GM12875 (cell line): ENCODE results near the gene LHPP.
"Not testable (repeated sequence)": the region's sequence is repeated elsewhere in the genome, so short reads cannot be mapped to it uniquely, and the experiment has no call there.

ENCODE experiments used
- H3K4me3 ChIP-seq: one replicate; pipeline ENCODE4 v1.5.1; 2011; ENCODE audit warnings: low read depth, low read length, control low read depth
- TF ChIP-seq, protein P1 (sequence below): IDR thresholded peaks from 2 replicates; pipeline ENCODE4 v1.5.1; 2011; ENCODE audit warnings: low read depth, mild to moderate bottlenecking, control low read depth, inconsistent platforms, low read length, moderate library complexity, borderline replicate concordance; ENCODE audit not compliant: insufficient read depth

Gene LHPP

DNA sequence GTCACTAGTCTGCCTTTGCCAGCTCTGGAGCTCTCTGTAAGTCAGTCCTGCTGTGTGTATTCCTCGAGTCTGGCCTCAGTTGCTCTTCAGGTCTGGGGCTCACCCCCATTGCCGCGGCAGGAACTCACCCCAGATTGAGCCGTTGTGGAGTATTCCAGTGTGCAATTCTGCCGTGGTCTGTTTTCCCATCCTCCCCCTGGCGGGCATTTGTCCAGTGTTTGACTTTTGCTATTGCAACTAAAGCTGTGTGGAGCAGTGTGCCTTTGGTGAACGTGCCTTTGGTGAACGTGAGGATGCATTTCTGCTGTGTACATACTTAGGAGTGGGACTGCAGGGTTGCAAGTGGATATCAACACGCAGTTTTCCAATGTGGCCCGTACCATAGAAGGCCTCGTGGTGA lies 148.1 kb downstream of the LHPP start:
- H3K4me3 ChIP-seq = no peak overlapping the region
- TF ChIP-seq, protein P1, sequence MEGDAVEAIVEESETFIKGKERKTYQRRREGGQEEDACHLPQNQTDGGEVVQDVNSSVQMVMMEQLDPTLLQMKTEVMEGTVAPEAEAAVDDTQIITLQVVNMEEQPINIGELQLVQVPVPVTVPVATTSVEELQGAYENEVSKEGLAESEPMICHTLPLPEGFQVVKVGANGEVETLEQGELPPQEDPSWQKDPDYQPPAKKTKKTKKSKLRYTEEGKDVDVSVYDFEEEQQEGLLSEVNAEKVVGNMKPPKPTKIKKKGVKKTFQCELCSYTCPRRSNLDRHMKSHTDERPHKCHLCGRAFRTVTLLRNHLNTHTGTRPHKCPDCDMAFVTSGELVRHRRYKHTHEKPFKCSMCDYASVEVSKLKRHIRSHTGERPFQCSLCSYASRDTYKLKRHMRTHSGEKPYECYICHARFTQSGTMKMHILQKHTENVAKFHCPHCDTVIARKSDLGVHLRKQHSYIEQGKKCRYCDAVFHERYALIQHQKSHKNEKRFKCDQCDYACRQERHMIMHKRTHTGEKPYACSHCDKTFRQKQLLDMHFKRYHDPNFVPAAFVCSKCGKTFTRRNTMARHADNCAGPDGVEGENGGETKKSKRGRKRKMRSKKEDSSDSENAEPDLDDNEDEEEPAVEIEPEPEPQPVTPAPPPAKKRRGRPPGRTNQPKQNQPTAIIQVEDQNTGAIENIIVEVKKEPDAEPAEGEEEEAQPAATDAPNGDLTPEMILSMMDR = no peak

DNA sequence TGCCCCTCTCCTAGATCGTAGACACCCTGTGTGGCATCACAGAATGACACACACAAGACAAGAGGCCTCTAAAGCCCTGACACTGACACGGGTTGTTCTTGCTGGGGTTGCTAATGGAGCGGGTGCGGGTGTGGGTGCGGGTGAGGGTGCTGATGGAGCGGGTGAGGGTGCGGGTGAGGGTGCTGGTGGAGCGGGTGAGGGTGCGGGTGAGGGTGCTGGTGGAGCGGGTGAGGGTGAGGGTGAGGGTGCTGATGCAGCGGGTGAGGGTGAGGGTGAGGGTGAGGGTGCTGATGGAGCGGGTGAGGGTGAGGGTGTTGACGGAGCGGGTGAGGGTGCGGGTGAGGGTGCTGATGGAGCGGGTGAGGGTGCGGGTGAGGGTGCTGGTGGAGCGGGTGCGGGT lies 148.6 kb downstream of the LHPP start:
- not testable (repeated sequence) for H3K4me3 ChIP-seq

DNA sequence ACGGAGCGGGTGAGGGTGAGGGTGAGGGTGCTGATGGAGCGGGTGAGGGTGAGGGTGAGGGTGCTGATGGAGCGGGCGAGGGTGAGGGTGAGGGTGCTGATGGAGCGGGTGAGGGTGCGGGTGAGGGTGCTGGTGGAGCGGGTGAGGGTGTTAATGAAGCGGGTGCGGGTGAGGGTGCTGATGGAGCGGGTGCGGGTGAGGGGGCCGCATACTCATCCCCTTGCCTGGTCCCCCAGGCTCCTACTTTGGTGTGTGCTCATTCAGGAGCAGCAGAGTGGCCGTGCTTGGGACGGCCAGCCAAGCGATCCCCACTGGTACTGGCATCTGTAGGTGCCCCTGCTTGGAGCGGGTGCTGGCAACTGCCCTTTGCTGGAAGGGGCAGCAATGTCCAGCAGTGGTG lies 149.2 kb downstream of the LHPP start:
- H3K4me3 ChIP-seq = not testable (repeated sequence)

DNA sequence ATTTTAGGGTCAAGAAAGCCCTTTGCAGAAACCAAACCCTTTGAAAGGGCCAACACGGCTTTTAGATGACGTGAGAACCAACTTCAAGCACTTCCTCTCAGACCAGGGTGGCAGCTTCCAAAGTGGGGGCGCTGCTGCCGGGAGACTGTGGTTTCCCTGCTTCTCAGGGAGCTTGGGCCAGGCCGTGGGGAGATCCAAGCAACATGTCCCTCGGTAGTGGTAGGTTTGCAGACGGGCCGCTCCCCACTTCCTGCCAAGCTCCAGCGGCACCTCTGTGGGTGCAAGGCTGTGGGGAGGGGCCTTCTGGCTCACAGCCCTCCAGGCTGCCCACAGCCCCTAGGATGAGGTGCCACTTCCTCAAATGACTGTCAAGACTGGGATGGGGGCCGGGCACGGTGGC lies 150.1 kb downstream of the LHPP start:
- TF ChIP-seq, protein P1 = no peak
- H3K4me3 ChIP-seq = peak overlapping the region; percentile 16

DNA sequence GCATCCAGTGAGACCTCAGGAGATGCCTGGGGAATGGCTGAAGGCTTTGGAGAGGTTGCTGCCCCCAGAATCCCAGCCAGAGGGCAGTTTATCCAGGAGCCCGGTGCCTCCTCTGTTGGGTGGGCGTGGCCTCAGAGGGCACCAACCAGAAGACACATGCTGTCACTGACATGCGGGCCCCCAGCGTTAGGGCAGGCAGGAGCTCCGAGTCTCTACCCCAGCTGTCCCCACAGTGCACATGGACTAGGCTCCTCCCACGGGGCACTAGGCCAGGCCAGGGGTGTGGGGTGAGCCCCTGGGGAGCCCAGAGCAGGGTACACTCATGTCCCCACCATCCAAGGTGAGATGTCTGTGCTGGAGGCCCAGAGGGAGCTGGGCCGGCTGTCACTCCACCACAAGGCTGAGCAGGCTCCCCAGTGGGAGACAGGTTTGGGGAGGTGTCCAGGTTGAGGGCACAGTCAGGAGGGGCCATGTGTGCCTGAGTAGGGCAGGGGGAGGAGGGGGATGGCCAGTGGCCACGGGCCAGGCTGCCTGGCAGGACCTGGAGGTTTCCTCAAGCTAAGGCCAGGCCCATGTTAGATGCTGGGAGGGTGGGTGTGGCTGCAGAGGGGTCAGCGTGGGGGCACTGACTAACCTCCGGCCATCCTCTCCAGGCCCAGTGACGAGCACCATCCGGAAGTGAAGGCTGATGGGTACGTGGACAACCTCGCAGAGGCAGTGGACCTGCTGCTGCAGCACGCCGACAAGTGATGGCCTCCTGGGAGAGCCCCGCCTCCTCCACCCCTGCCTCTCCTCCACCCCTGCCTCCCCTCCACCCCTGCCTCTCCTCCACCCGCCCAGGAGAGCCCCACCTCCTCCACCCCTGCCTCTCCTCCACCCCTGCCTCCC lies 151.2 kb downstream of the LHPP start:
- TF ChIP-seq, protein P1 = no peak
- H3K4me3 ChIP-seq = no peak overlapping the region

DNA sequence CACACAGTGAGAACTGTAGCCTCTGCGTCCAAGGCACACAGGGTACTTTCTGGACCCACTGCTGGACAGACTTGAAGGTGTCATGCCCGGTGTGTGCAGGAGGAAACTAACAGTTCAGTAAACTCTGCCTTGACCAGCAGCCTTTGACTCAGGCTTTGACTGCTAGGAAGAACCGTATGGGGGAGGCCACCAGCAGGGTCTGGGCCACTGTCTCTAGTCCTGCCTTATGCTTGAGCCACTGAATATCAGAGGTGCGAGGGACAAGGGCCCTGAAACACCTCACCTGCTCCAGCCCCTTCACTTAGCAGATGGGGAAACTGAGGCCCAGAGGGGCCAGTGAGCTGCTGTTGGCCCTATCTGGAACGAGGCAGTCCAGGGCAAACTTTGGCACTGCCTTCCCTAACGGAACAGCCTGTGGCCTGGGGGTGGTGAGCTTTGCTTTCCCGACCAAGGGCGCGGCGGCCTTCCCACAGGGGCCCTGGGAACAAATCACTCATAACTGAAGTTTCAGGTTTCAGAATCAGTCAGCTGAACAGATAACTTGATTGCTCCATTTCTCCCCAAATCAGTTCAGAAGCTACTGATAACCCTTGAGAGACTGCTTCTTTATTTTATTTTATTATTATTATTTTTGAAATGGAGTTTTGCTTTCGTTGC lies 152.5 kb downstream of the LHPP start:
- TF ChIP-seq, protein P1 = no peak
- H3K4me3 ChIP-seq = no peak overlapping the region

DNA sequence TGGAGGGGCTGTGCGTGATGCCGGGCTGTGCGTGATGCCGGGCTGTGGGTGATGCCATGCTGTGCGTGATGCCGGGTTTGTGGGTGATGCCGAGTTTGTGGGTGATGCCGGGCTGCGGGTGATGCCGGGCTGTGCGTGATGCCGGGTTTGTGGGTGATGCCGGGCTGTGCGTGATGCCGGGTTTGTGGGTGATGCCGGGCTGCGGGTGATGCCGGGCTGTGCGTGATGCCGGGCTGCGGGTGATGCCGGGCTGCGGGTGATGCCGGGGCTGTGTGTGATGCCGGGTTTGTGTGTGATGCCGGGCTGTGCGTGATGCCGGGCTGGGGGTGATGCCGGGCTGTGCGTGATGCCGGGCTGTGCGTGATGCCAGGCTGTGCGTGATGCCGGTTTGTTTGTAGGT lies 153.6 kb downstream of the LHPP start:
- TF ChIP-seq, protein P1 = no peak
- no peak overlapping the region for H3K4me3 ChIP-seq
